Lower leg skin (tissue), 3 donors: ENCODE data around the gene ENTR1.

Source experiments
- CTCF ChIP-seq, 3 donors: fragments of 450-650 bp; IDR thresholded peaks; one replicate each; pipeline ENCODE4 v1.5.1; 2016; ENCODE audit warnings: antibody characterized with exemption in 3 of 3, mild to moderate bottlenecking in 3 of 3, moderate library complexity in 2 of 3
- POLR2A ChIP-seq, 2 donors: fragments of 450-650 bp; IDR thresholded peaks; one replicate each; pipeline ENCODE4 v1.6.1; 2016 to 2017; ENCODE audit warnings: antibody characterized with exemption in 2 of 2, mild to moderate bottlenecking in 1 of 2, moderate library complexity in 1 of 2

DNA sequence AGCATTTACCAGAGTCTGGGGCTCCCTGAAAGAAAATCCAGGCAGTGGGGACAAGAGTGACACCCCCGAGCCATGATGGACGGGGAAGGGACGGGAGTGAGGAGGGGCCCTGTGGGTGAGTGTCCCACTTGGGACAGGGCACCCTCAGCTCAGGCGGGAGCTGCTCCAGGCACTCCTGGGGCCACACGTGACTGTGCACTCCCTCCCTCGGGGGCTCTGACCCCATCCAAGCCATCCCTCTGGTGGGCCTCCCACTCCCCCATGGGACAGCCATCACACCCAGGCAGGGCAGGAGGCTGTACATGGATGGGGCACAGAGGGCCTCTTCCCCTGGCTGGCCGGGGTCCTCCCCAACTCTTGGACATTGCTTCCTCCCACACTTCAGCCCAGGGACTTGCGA is 34.0 kb downstream of the ENTR1 start:
- TF ChIP-seq CTCF (IDR thresholded peaks at IDR 0.05) (no peak), POLR2A (IDR thresholded peaks at IDR 0.05) (no peak)
